Neural progenitor cell (in vitro differentiated cells): Measurements from ENCODE around the gene FRS2. TPM values are rescaled to one million over a fixed set of nuclear protein-coding genes. Genes with fewer than 3 reads are reported as not detected.

ENCODE experiments used
- DNase-seq: peaks from one replicate; pipeline ENCODE4 v3.0.0-alpha.2; 2016; ENCODE audit warnings: low spot score
- H2AFZ ChIP-seq: fragments of 200-600 bp; sonication (generic); replicated peaks from 2 replicates; pipeline ENCODE4 v1.6.1; 2016; ENCODE audit warnings: antibody characterized with exemption
- H3F3A ChIP-seq: fragments of 200-600 bp; sonication (generic); 2 replicates; pipeline ENCODE4 v1.6.1; 2016; ENCODE audit warnings: antibody characterized with exemption, low read depth
- H3K27ac ChIP-seq: fragments of 200-600 bp; sonication (generic); 2 replicates; pipeline ENCODE4 v1.5.1; 2016; ENCODE audit warnings: mild to moderate bottlenecking
- H3K27me3 ChIP-seq: fragments of 200-600 bp; sonication (generic); 2 replicates; pipeline ENCODE4 v1.6.1; 2016; ENCODE audit warnings: mild to moderate bottlenecking, moderate library complexity
- H3K36me3 ChIP-seq: fragments of 200-600 bp; sonication (generic); 2 replicates; pipeline ENCODE4 v1.5.1; 2016
- H3K4me1 ChIP-seq: fragments of 200-600 bp; sonication (generic); 2 replicates; pipeline ENCODE4 v1.6.1; 2016; ENCODE audit warnings: mixed run types
- H3K4me2 ChIP-seq: fragments of 200-600 bp; sonication (generic); 2 replicates; pipeline ENCODE4 v1.6.1; 2016
- H3K4me3 ChIP-seq: fragments of 200-600 bp; sonication (generic); 2 replicates; pipeline ENCODE4 v1.5.1; 2016
- H3K79me2 ChIP-seq: fragments of 200-600 bp; sonication (generic); 2 replicates; pipeline ENCODE4 v1.6.1; 2016; ENCODE audit warnings: low read depth
- H3K9ac ChIP-seq: fragments of 200-600 bp; sonication (generic); 2 replicates; pipeline ENCODE4 v1.6.1; 2016
- H3K9me3 ChIP-seq: fragments of 200-600 bp; sonication (generic); 2 replicates; pipeline ENCODE4 v1.5.1; 2016; ENCODE audit warnings: low read depth
- H4K20me1 ChIP-seq: fragments of 200-600 bp; sonication (generic); 2 replicates; pipeline ENCODE4 v1.6.1; 2016; ENCODE audit warnings: low read depth
- H3K27ac Mint-ChIP-seq: 3 replicates; pipeline ENCODE4 v1.8.0; 2021; ENCODE audit warnings: mixed read lengths
- H3K27me3 Mint-ChIP-seq: 2 replicates; pipeline ENCODE4 v1.8.0; 2022; ENCODE audit warnings: low read depth, mild to moderate bottlenecking, inconsistent platforms, moderate library complexity, mixed read lengths; ENCODE audit not compliant: insufficient read depth
- H3K36me3 Mint-ChIP-seq: 3 replicates; pipeline ENCODE4 v1.8.0; 2021; ENCODE audit warnings: mixed read lengths
- H3K4me1 Mint-ChIP-seq: 3 replicates; pipeline ENCODE4 v1.8.0; 2021; ENCODE audit warnings: mixed read lengths
- H3K4me3 Mint-ChIP-seq: 3 replicates; pipeline ENCODE4 v1.8.0; 2021; ENCODE audit warnings: mild to moderate bottlenecking, moderate library complexity, mixed read lengths
- H3K9me3 Mint-ChIP-seq: 3 replicates; pipeline ENCODE4 v1.8.0; 2020; ENCODE audit warnings: mixed read lengths
- CTCF ChIP-seq: fragments of 200-600 bp; sonication (generic); IDR thresholded peaks from 2 replicates; pipeline ENCODE4 v1.5.1; 2017; ENCODE audit warnings: antibody characterized with exemption, mild to moderate bottlenecking
- EZH2 ChIP-seq: fragments of 200-600 bp; sonication (generic); IDR thresholded peaks from 2 replicates; pipeline ENCODE4 v1.6.1; 2017; ENCODE audit warnings: antibody characterized with exemption, mild to moderate bottlenecking, moderate library complexity
- EZH2phosphoT487 ChIP-seq: fragments of 200-600 bp; sonication (generic); IDR thresholded peaks from 2 replicates; pipeline ENCODE4 v1.6.1; 2017; ENCODE audit warnings: antibody characterized with exemption
- microRNA-seq: library from miRNA; unstranded; fragments of <30 nt; microRNA quantifications from one replicate; pipeline ENCODE4, GENCODE V29; 2016
- small RNA-seq: library from RNA; depleted of rRNA; stranded (forward); fragments of <200 nt; gene quantifications from one replicate; pipeline ENCODE3, GENCODE V24; 2015
- total RNA-seq: library from RNA; depleted of rRNA; stranded (reverse); fragments of >200 nt; gene quantifications from 2 replicates; pipeline ENCODE4 v1.2.3, GENCODE V29; 2015; ENCODE audit warnings: low replicate concordance

FRS2 gene
- total RNA-seq, 1 donor from 2014 or later: 128 TPM

- H2AFZ ChIP-seq: no peak overlapping the region
- no peak overlapping the region for H3K9ac ChIP-seq
- no peaks in the 10 kb centered on the region for H3K36me3 ChIP-seq
- no peak for TF ChIP-seq EZH2phosphoT487
- no peak for TF ChIP-seq EZH2
- H3K9me3 ChIP-seq: no peaks in the 10 kb centered on the region
- peaks cover 3% of the 10 kb centered on the region for H3K4me1 Mint-ChIP-seq
- H4K20me1 ChIP-seq: no peaks in the 10 kb centered on the region
- H3F3A ChIP-seq: no peaks in the 10 kb centered on the region
- H3K4me1 ChIP-seq: no peaks in the 10 kb centered on the region
- no peak overlapping the region for H3K27ac ChIP-seq
- no peaks in the 10 kb centered on the region for H3K27me3 ChIP-seq
- H3K27ac Mint-ChIP-seq: no peak overlapping the region
- H3K9me3 Mint-ChIP-seq: no peaks in the 10 kb centered on the region
- no peak overlapping the region for H3K4me2 ChIP-seq
- no peaks in the 10 kb centered on the region for H3K36me3 Mint-ChIP-seq
- H3K4me3 ChIP-seq: no peak overlapping the region
- no peak for DNase-seq
- H3K4me3 Mint-ChIP-seq: no peak overlapping the region
- H3K79me2 ChIP-seq: no peaks in the 10 kb centered on the region
- peaks cover 5% of the 10 kb centered on the region for H3K27me3 Mint-ChIP-seq
These were observed 150.7 kb downstream of the FRS2 start for GRCh38 chr12:69620921-69621320.

- H3K27me3 ChIP-seq: no peaks in the 10 kb centered on the region
- no peaks in the 10 kb centered on the region for H3F3A ChIP-seq
- no peak overlapping the region for H2AFZ ChIP-seq
- no peaks in the 10 kb centered on the region for H4K20me1 ChIP-seq
- TF ChIP-seq EZH2 (no peak), EZH2phosphoT487 (no peak), CTCF (no peak)
- Mint-ChIP-seq H3K27ac (no peak overlapping the region), H3K36me3 (no peaks in the 10 kb centered on the region), H3K4me3 (no peak overlapping the region), H3K9me3 (no peaks in the 10 kb centered on the region), H3K4me1 (peaks cover 3% of the 10 kb centered on the region), H3K27me3 (peaks cover 5% of the 10 kb centered on the region)
- no peak overlapping the region for H3K4me2 ChIP-seq
- H3K27ac ChIP-seq: no peak overlapping the region
- no peaks in the 10 kb centered on the region for H3K36me3 ChIP-seq
- H3K9me3 ChIP-seq: no peaks in the 10 kb centered on the region
- H3K4me3 ChIP-seq: no peak overlapping the region
- H3K4me1 ChIP-seq: no peaks in the 10 kb centered on the region
- no peaks in the 10 kb centered on the region for H3K79me2 ChIP-seq
- no peak for DNase-seq
- no peak overlapping the region for H3K9ac ChIP-seq
These were observed 151.4 kb downstream of the FRS2 start for GRCh38 chr12:69621551-69621950.

- peaks cover 3% of the 10 kb centered on the region for H3K4me1 Mint-ChIP-seq
- Histone ChIP-seq H3F3A (no peaks in the 10 kb centered on the region), H3K9ac (no peak overlapping the region), H3K36me3 (no peaks in the 10 kb centered on the region), H3K9me3 (no peaks in the 10 kb centered on the region), H2AFZ (no peak overlapping the region), H4K20me1 (no peaks in the 10 kb centered on the region), H3K27me3 (no peaks in the 10 kb centered on the region), H3K79me2 (no peaks in the 10 kb centered on the region), H3K4me3 (no peak overlapping the region), H3K4me2 (no peak overlapping the region), H3K27ac (no peak overlapping the region), H3K4me1 (no peaks in the 10 kb centered on the region)
- no peak overlapping the region for H3K4me3 Mint-ChIP-seq
- H3K27me3 Mint-ChIP-seq: peaks cover 3% of the 10 kb centered on the region
- no peaks in the 10 kb centered on the region for H3K36me3 Mint-ChIP-seq
- TF ChIP-seq EZH2 (no peak), EZH2phosphoT487 (no peak), CTCF (no peak)
- H3K9me3 Mint-ChIP-seq: no peaks in the 10 kb centered on the region
- H3K27ac Mint-ChIP-seq: no peak overlapping the region
- DNase-seq: no peak
These were observed 153.8 kb downstream of the FRS2 start for GRCh38 chr12:69623970-69624369.

GRCh38 chr12:69627501-69627900 lies 157.3 kb downstream of the FRS2 start:
- Mint-ChIP-seq H3K36me3 (no peaks in the 10 kb centered on the region), H3K4me3 (no peak overlapping the region), H3K4me1 (no peaks in the 10 kb centered on the region), H3K27ac (no peak overlapping the region), H3K27me3 (peaks cover 5% of the 10 kb centered on the region), H3K9me3 (no peaks in the 10 kb centered on the region)
- Histone ChIP-seq H3K27ac (no peak overlapping the region), H3K9me3 (no peaks in the 10 kb centered on the region), H3F3A (no peaks in the 10 kb centered on the region), H2AFZ (no peak overlapping the region), H3K4me3 (no peak overlapping the region), H3K4me1 (no peaks in the 10 kb centered on the region), H4K20me1 (no peaks in the 10 kb centered on the region), H3K4me2 (no peak overlapping the region), H3K27me3 (no peaks in the 10 kb centered on the region), H3K36me3 (no peaks in the 10 kb centered on the region), H3K9ac (no peak overlapping the region), H3K79me2 (no peaks in the 10 kb centered on the region)
- DNase-seq: no peak
- TF ChIP-seq CTCF: no peak
- no peak for TF ChIP-seq EZH2phosphoT487
- no peak for TF ChIP-seq EZH2

Small RNAs within 50 kb of the gene (microRNA-seq; reads per million reads assigned to microRNA genes)
- gene MIR3913-1 (not detected), gene MIR3913-2 (not detected)

Small RNAs within 50 kb of the gene (small RNA-seq; reads per million reads assigned to genes)
- gene MIR3913-1: 0.98 reads per million, percentile 77 among the genes with 10 or more reads in this experiment

Other genes starting within 250 kb of the FRS2 start
- gene CPSF6, start 230.8 kb upstream of the FRS2 start, total RNA-seq: 114 and 155 TPM in 2 replicates
- gene LYZ, start 122.0 kb upstream of the FRS2 start, total RNA-seq: 0.68 TPM in 1 of 2 replicates, not detected in the other
- gene YEATS4, start 110.6 kb upstream of the FRS2 start, total RNA-seq: 93.5 and 159 TPM in 2 replicates
- gene CCT2, start 115.1 kb downstream of the FRS2 start, total RNA-seq: 418 and 516 TPM in 2 replicates
- gene LRRC10, start 140.5 kb downstream of the FRS2 start, total RNA-seq: not detected in 2 replicates
- gene BEST3, start 228.9 kb downstream of the FRS2 start, total RNA-seq: not detected in 2 replicates